Right renal cortex interstitium (tissue), 3 donors: ENCODE results near the gene NELFB. TPM values are rescaled to one million over a fixed set of nuclear protein-coding genes. Genes with fewer than 3 reads are reported as not detected.

ENCODE experiments used
- DNase-seq, 3 donors: peaks; one replicate each; pipeline ENCODE4 v3.0.0-alpha.2; 2013; ENCODE audit warnings: low read depth in 3 of 3, low spot score in 2 of 3
- polyA plus RNA-seq, 3 donors: library from polyadenylated mRNA; unstranded; fragments of 120-200 nt; gene quantifications; one replicate each; pipeline ENCODE4 v1.2.1, GENCODE V29; 2013; ENCODE audit not compliant: insufficient read length in 3 of 3

The NELFB gene
- 10 to 100 TPM; 45.5 to 54.0 (median 51.3) TPM for polyA plus RNA-seq

GRCh38 chr9:137254624-137255447 lies at the start of gene NELFB:
TSS of gene NELFB (plus strand) at chr9:137255327.
- peak; percentile 64 to 79 (median 73) for DNase-seq

GRCh38 chr9:137206602-137207001 lies 48.5 kb upstream of the NELFB start:
- DNase-seq: no peak

GRCh38 chr9:137211532-137211931 lies 43.6 kb upstream of the NELFB start:
- no peak for DNase-seq

GRCh38 chr9:137212520-137212919 lies 42.6 kb upstream of the NELFB start:
- no peak for DNase-seq

- DNase-seq: no peak
These were observed 41.7 kb upstream of the NELFB start for GRCh38 chr9:137213160-137214060.

- DNase-seq: no peak
These were observed 40.5 kb upstream of the NELFB start for GRCh38 chr9:137214620-137215019.

- no peak for DNase-seq
These were observed 39.7 kb upstream of the NELFB start for GRCh38 chr9:137215196-137215986.

GRCh38 chr9:137216188-137216965 lies 38.8 kb upstream of the NELFB start:
- DNase-seq: no peak

GRCh38 chr9:137217276-137218211 lies 37.6 kb upstream of the NELFB start:
- DNase-seq: no peak

GRCh38 chr9:137218212-137218753 lies 36.8 kb upstream of the NELFB start:
- DNase-seq: no peak

GRCh38 chr9:137218754-137219271 lies 36.3 kb upstream of the NELFB start:
- DNase-seq: no peak

GRCh38 chr9:137219757-137220316 lies 35.3 kb upstream of the NELFB start:
- no peak for DNase-seq

- DNase-seq: no peak
These were observed 34.6 kb upstream of the NELFB start for GRCh38 chr9:137220317-137221094.

GRCh38 chr9:137221095-137221505 lies 34.0 kb upstream of the NELFB start:
- DNase-seq: no peak

GRCh38 chr9:137221506-137222111 lies 33.5 kb upstream of the NELFB start:
- no peak for DNase-seq

GRCh38 chr9:137222190-137223077 lies 32.7 kb upstream of the NELFB start, which contains the start of gene RNF208:
TSS of gene RNF208 (minus strand) at chr9:137222240. CDS start at chr9:137221212, 1,028 bp downstream.
- DNase-seq: no peak
